ENCODE measurements around the gene ARL8B.

- TF ChIP-seq CTCF (IDR thresholded peaks at IDR 0.05) (no peak), EZH2 (IDR thresholded peaks at IDR 0.05; ENCODE audit: borderline replicate concordance, insufficient read depth, low read depth, low read length, poor library complexity, severe bottlenecking) (no peak)
These were observed 25.6 kb upstream of the ARL8B start for GRCh38 chr3:5096336-5097008.
